Measurements from ENCODE around the gene RACK1. TPM values are rescaled to one million over a fixed set of nuclear protein-coding genes. Genes with fewer than 3 reads are reported as not detected.
"Not testable (repeated sequence)": the region's sequence is repeated elsewhere in the genome, so short reads cannot be mapped to it uniquely, and the experiment has no call there.

The RACK1 gene
- polyA plus RNA-seq, 1 donor (not counting 4 experiments of a cell fraction or from before 2014, with no cell fraction given), result 3,291 TPM

DNA sequence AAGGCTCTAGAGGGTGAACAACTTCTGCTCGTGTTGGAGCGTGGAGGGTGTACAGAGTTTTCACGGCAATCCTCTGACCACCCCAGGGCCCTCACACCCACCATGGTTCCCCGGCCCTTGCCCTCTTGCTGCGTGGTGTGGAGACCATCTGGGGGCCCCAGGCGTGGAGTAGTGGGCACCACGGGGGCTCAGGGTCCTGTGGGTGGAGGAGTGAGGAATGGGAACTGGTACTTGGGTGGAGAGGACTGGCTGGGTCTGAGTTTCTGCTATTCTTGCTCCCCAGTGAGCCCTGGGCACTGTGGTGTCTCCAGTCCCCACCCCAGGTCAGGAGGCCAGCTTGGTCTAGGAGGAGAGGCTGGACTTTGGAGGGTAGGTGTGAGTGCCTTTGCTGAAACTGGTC lies 39.2 kb upstream of the RACK1 start:
- H3K79me2 ChIP-seq (ENCODE audit: control insufficient read depth, insufficient read depth, low read length), result no peaks in the 10 kb centered on the region
- no peak overlapping the region for H3K27ac ChIP-seq (ENCODE audit: control insufficient read depth, insufficient read depth, low read length)
- H3K9ac ChIP-seq (ENCODE audit: control insufficient read depth, extremely low read depth, insufficient read depth, low read length), result no peak overlapping the region
- no peak overlapping the region for H3K4me3 ChIP-seq (ENCODE audit: control insufficient read depth in 2 of 3, extremely low read depth in 1 of 3, insufficient read depth in 2 of 3, low read depth in 1 of 3, low read length in 3 of 3)
- no peaks in the 10 kb centered on the region for H3K9me1 ChIP-seq (ENCODE audit: control insufficient read depth, extremely low read depth, insufficient read depth, low read length)
- dilution Hi-C loops (cut with MboI; ENCODE audit: extremely low pct_ligation_motif_present, low sequenced_read_pairs), result no loop called here
- H3K27me3 ChIP-seq (ENCODE audit: control insufficient read depth, extremely low read depth, insufficient read depth, low read length), result no peaks in the 10 kb centered on the region
- H3K36me3 ChIP-seq (ENCODE audit: control insufficient read depth in 2 of 2, extremely low read depth in 1 of 2, insufficient read depth in 2 of 2, low read length in 2 of 2), result no peaks in the 10 kb centered on the region
- no peaks in the 10 kb centered on the region for H4K20me1 ChIP-seq (ENCODE audit: control insufficient read depth, extremely low read depth, insufficient read depth, low read length)
- no peak overlapping the region for H3K4me2 ChIP-seq (ENCODE audit: control insufficient read depth, extremely low read depth, insufficient read depth, low read depth, low read length)
- TF ChIP-seq EZH2 (IDR thresholded peaks at IDR 0.05; ENCODE audit: low read length) (no peak), CTCF (optimal IDR thresholded peaks at IDR 0.05 in 1 of 3, IDR thresholded peaks at IDR 0.05 in 1 of 3, conservative IDR thresholded peaks at IDR 0.05 in 1 of 3; ENCODE audit: extremely low read depth in 1 of 3, insufficient read depth in 2 of 3, low read length in 3 of 3) (no peak)
- H3K4me1 ChIP-seq (ENCODE audit: control insufficient read depth, extremely low read depth, insufficient read depth, low read length), result no peaks in the 10 kb centered on the region
- FAIRE-seq, result no peak
- H2AFZ ChIP-seq (ENCODE audit: control insufficient read depth, low read length), result no peak overlapping the region
- H3K9me3 ChIP-seq (ENCODE audit: control insufficient read depth, low read depth, low read length), result no peaks in the 10 kb centered on the region
- no peak for DNase-seq (ENCODE audit: low read depth, low spot score)

- H4K20me1 ChIP-seq (ENCODE audit: control insufficient read depth, extremely low read depth, insufficient read depth, low read length); H3K79me2 ChIP-seq (ENCODE audit: control insufficient read depth, insufficient read depth, low read length); DNase-seq (ENCODE audit: low read depth, low spot score); H3K4me2 ChIP-seq (ENCODE audit: control insufficient read depth, extremely low read depth, insufficient read depth, low read depth, low read length); H3K9me3 ChIP-seq (ENCODE audit: control insufficient read depth, low read depth, low read length); FAIRE-seq; H3K27ac ChIP-seq (ENCODE audit: control insufficient read depth, insufficient read depth, low read length); dilution Hi-C loops (cut with MboI; ENCODE audit: extremely low pct_ligation_motif_present, low sequenced_read_pairs); H3K4me3 ChIP-seq (ENCODE audit: control insufficient read depth in 2 of 3, extremely low read depth in 1 of 3, insufficient read depth in 2 of 3, low read depth in 1 of 3, low read length in 3 of 3); H3K36me3 ChIP-seq (ENCODE audit: control insufficient read depth in 2 of 2, extremely low read depth in 1 of 2, insufficient read depth in 2 of 2, low read length in 2 of 2); H3K27me3 ChIP-seq (ENCODE audit: control insufficient read depth, extremely low read depth, insufficient read depth, low read length); H2AFZ ChIP-seq (ENCODE audit: control insufficient read depth, low read length); H3K9me1 ChIP-seq (ENCODE audit: control insufficient read depth, extremely low read depth, insufficient read depth, low read length); H3K4me1 ChIP-seq (ENCODE audit: control insufficient read depth, extremely low read depth, insufficient read depth, low read length); H3K9ac ChIP-seq (ENCODE audit: control insufficient read depth, extremely low read depth, insufficient read depth, low read length): not testable (repeated sequence)
Measured at GRCh38 chr5:181282415-181282814, 38.7 kb upstream of the RACK1 start.

- dilution Hi-C loops (cut with MboI; ENCODE audit: extremely low pct_ligation_motif_present, low sequenced_read_pairs), result no loop called here
- H3K4me2 ChIP-seq (ENCODE audit: control insufficient read depth, extremely low read depth, insufficient read depth, low read depth, low read length), result no peak overlapping the region
Measured at GRCh38 chr5:181281984-181282316, 38.2 kb upstream of the RACK1 start.

More at GRCh38 chr5:181281984-181282316, 38.2 kb upstream of the RACK1 start:
- Histone ChIP-seq H3K9me1 (ENCODE audit: control insufficient read depth, extremely low read depth, insufficient read depth, low read length) (no peaks in the 10 kb centered on the region), H3K27me3 (ENCODE audit: control insufficient read depth, extremely low read depth, insufficient read depth, low read length) (no peaks in the 10 kb centered on the region), H3K4me1 (ENCODE audit: control insufficient read depth, extremely low read depth, insufficient read depth, low read length) (no peaks in the 10 kb centered on the region), H3K27ac (ENCODE audit: control insufficient read depth, insufficient read depth, low read length) (no peak overlapping the region), H3K9ac (ENCODE audit: control insufficient read depth, extremely low read depth, insufficient read depth, low read length) (no peak overlapping the region), H2AFZ (ENCODE audit: control insufficient read depth, low read length) (no peak overlapping the region), H3K36me3 (ENCODE audit: control insufficient read depth in 2 of 2, extremely low read depth in 1 of 2, insufficient read depth in 2 of 2, low read length in 2 of 2) (no peaks in the 10 kb centered on the region), H3K79me2 (ENCODE audit: control insufficient read depth, insufficient read depth, low read length) (no peaks in the 10 kb centered on the region), H4K20me1 (ENCODE audit: control insufficient read depth, extremely low read depth, insufficient read depth, low read length) (no peaks in the 10 kb centered on the region), H3K9me3 (ENCODE audit: control insufficient read depth, low read depth, low read length) (no peaks in the 10 kb centered on the region), H3K4me3 (ENCODE audit: control insufficient read depth in 2 of 3, extremely low read depth in 1 of 3, insufficient read depth in 2 of 3, low read depth in 1 of 3, low read length in 3 of 3) (no peak overlapping the region)
- FAIRE-seq (no peak), DNase-seq (ENCODE audit: low read depth, low spot score) (no peak)
- TF ChIP-seq CTCF (optimal IDR thresholded peaks at IDR 0.05 in 1 of 3, IDR thresholded peaks at IDR 0.05 in 1 of 3, conservative IDR thresholded peaks at IDR 0.05 in 1 of 3; ENCODE audit: extremely low read depth in 1 of 3, insufficient read depth in 2 of 3, low read length in 3 of 3) (no peak), EZH2 (IDR thresholded peaks at IDR 0.05; ENCODE audit: low read length) (no peak)
